ENCODE measurements around the gene ERG. TPM values are rescaled to one million over a fixed set of nuclear protein-coding genes. Genes with fewer than 3 reads are reported as not detected.

ERG gene
- total and polyA plus RNA-seq, 2 of the 8 experiments (the other 6 are each of a cell fraction or from before 2014, with no cell fraction given) = 1.0 to 3.0 TPM

- DNase-seq (ENCODE audit: low read depth in 1 of 2, low spot score in 2 of 2) (no peak), FAIRE-seq (no peak)
- Histone ChIP-seq H3K4me3 (ENCODE audit: extremely low read depth in 1 of 4, insufficient read depth in 2 of 4, low read depth in 3 of 4, low read length in 4 of 4) (no peak overlapping the region), H3K56ac (replicated peaks; ENCODE audit: insufficient read length, low read depth, low read length) (no peak overlapping the region), H2BK5ac (ENCODE audit: low read depth, low read length) (no peak overlapping the region), H3K27ac (ENCODE audit: low read depth, low read length) (no peak overlapping the region), H2AFZ (ENCODE audit: low read length) (no peak overlapping the region; the same call in 1 of the 2 replicates), H4K8ac (ENCODE audit: extremely low read depth, insufficient read depth, low read length) (no peak overlapping the region), H3K79me2 (ENCODE audit: control insufficient read depth in 1 of 2, insufficient read depth in 2 of 2, low read length in 2 of 2) (no peaks in the 10 kb centered on the region), H3K4me1 (replicated peaks in 1 of 4; ENCODE audit: control insufficient read depth in 3 of 4, insufficient read depth in 4 of 4, low read length in 3 of 4) (no peaks in the 10 kb centered on the region), H3K79me1 (ENCODE audit: low read depth, low read length) (no peaks in the 10 kb centered on the region), H4K20me1 (replicated peaks in 1 of 2; ENCODE audit: control insufficient read depth in 1 of 2, insufficient read depth in 2 of 2, low read length in 2 of 2) (no peaks in the 10 kb centered on the region), H3K23me2 (ENCODE audit: low read depth, low read length) (no peaks in the 10 kb centered on the region), H3K14ac (ENCODE audit: insufficient read length) (no peak overlapping the region), H2BK15ac (ENCODE audit: low read length) (no peak overlapping the region), H3K4ac (replicated peaks; ENCODE audit: insufficient read length, low read depth, low read length) (no peak overlapping the region), H3K18ac (ENCODE audit: extremely low read depth, low read length) (no peak overlapping the region), H3K9ac (replicated peaks in 1 of 4; ENCODE audit: extremely low read depth in 1 of 4, low read depth in 3 of 4, low read length in 3 of 4) (no peak overlapping the region), H3K36me3 (ENCODE audit: control insufficient read depth in 2 of 4, insufficient read depth in 4 of 4, low read length in 3 of 4) (no peaks in the 10 kb centered on the region), H2BK12ac (ENCODE audit: low read depth, low read length) (no peak overlapping the region), H3K27me3 (replicated peaks in 1 of 4; ENCODE audit: control insufficient read depth in 3 of 4, extremely low read depth in 1 of 4, insufficient read depth in 3 of 4, low read length in 3 of 4) (no peaks in the 10 kb centered on the region), H2AK5ac (ENCODE audit: low read depth, low read length) (no peak overlapping the region), H2BK120ac (replicated peaks; ENCODE audit: low read depth, low read length) (no peak overlapping the region), H3K4me2 (ENCODE audit: insufficient read depth in 1 of 2, low read depth in 2 of 2, low read length in 2 of 2) (no peak overlapping the region), H2BK20ac (ENCODE audit: low read length) (no peak overlapping the region), H4K5ac (ENCODE audit: insufficient read length, low read depth, low read length) (no peak overlapping the region), H3K23ac (ENCODE audit: insufficient read length) (no peak overlapping the region), H3K9me3 (ENCODE audit: insufficient read depth in 2 of 2, low read depth in 1 of 2, low read length in 1 of 2) (no peaks in the 10 kb centered on the region), H4K91ac (replicated peaks; ENCODE audit: insufficient read length, low read length) (no peak overlapping the region)
- 95% methylated on average over 1 of the region's 1 CpG; no CpG with 5 or more reads in 1 of the 2 experiments for WGBS, 2 experiments (ENCODE audit: extremely low coverage in 1 of 2, insufficient coverage in 1 of 2, insufficient read length in 1 of 2, insufficient replicate concordance in 2 of 2, low coverage in 1 of 2, low lambda C conversion rate in 2 of 2, missing lambda C conversion rate in 1 of 2)
- TF ChIP-seq ZNF274 (IDR thresholded peaks at IDR 0.05; ENCODE audit: borderline replicate concordance, extremely low read depth, low read length) (no peak), KDM5A (IDR thresholded peaks at IDR 0.05; ENCODE audit: low read length) (no peak), POLR2AphosphoS5 (IDR thresholded peaks at IDR 0.05; ENCODE audit: low read depth, low read length) (no peak), BACH1 (IDR thresholded peaks at IDR 0.05; ENCODE audit: low read length) (no peak), RFX5 (IDR thresholded peaks at IDR 0.05; ENCODE audit: borderline replicate concordance, low read depth, low read length) (no peak), SP1 (IDR thresholded peaks at IDR 0.05; ENCODE audit: low read depth, low read length) (no peak), TEAD4 (IDR thresholded peaks at IDR 0.05; ENCODE audit: low read depth, low read length) (no peak), TCF12 (IDR thresholded peaks at IDR 0.05; ENCODE audit: low read depth, low read length) (no peak), YY1 (IDR thresholded peaks at IDR 0.05; ENCODE audit: low read depth, low read length) (no peak), JUND (IDR thresholded peaks at IDR 0.05; ENCODE audit: low read length) (no peak), MAFK (IDR thresholded peaks at IDR 0.05; ENCODE audit: low read depth, low read length) (no peak)
- TF ChIP-seq, protein P1, sequence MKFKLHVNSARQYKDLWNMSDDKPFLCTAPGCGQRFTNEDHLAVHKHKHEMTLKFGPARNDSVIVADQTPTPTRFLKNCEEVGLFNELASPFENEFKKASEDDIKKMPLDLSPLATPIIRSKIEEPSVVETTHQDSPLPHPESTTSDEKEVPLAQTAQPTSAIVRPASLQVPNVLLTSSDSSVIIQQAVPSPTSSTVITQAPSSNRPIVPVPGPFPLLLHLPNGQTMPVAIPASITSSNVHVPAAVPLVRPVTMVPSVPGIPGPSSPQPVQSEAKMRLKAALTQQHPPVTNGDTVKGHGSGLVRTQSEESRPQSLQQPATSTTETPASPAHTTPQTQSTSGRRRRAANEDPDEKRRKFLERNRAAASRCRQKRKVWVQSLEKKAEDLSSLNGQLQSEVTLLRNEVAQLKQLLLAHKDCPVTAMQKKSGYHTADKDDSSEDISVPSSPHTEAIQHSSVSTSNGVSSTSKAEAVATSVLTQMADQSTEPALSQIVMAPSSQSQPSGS (IDR thresholded peaks at IDR 0.05; ENCODE audit: low read length) = no peak
- TF ChIP-seq, protein P2, sequence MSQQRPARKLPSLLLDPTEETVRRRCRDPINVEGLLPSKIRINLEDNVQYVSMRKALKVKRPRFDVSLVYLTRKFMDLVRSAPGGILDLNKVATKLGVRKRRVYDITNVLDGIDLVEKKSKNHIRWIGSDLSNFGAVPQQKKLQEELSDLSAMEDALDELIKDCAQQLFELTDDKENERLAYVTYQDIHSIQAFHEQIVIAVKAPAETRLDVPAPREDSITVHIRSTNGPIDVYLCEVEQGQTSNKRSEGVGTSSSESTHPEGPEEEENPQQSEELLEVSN (IDR thresholded peaks at IDR 0.05) = no peak
- ChIA-PET CTCF (ENCODE audit: partially characterized antibody) (no interaction called here), POLR2A (ENCODE audit: partially characterized antibody) (no interaction called here)
Observed at GRCh38 chr21:38363693-38364092, 134.6 kb downstream of the ERG start.

Measured in H1 (cell line).